Pons (tissue), 1 donor: ENCODE data around the gene SLC36A3.
"Not testable (repeated sequence)": the region's sequence is repeated elsewhere in the genome, so short reads cannot be mapped to it uniquely, and the experiment has no call there.

Experiments
- DNase-seq: peaks from one replicate; pipeline ENCODE4 v3.0.0-alpha.2; 2016; ENCODE audit warnings: low spot score

Gene SLC36A3

DNA sequence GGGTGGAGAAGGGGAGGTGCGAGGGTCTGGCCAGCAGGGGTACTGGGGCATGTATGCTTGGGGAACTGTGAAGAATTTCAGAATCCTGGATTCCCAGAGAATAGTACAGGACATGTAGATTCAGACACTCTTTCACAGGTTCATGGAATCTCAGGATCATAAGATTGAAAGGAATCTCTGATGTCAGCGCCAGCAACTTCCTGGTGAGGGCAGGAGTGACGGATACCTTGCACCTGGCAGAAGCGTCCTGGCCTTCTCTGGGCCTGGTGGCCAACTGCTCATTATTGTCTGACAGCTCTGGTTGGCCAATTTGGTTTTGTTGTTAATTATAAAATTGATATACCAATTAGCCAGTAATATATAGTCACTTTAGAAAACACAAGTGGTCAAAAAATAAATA is 43.6 kb downstream of the SLC36A3 start:
- DNase-seq: no peak

DNA sequence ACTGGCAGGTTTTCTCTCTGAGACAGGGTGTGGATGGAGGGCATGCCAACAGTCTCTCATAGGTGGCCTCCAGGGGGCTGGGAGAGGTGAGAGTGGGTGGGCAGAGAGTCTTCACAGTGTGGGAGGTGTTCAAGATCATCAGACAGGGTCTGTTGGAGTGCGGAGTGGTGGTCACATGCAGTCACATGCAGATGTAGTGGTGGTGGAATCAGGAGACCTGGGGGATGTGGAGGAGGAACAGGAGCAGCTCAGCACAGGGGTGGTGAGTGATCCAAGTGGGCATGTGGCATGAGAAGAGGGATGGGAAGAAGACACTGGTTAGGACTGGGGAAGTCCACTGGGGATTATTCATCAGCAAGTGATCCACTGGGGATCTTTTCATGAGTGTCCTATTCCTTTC is 44.8 kb downstream of the SLC36A3 start:
- no peak for DNase-seq

DNA sequence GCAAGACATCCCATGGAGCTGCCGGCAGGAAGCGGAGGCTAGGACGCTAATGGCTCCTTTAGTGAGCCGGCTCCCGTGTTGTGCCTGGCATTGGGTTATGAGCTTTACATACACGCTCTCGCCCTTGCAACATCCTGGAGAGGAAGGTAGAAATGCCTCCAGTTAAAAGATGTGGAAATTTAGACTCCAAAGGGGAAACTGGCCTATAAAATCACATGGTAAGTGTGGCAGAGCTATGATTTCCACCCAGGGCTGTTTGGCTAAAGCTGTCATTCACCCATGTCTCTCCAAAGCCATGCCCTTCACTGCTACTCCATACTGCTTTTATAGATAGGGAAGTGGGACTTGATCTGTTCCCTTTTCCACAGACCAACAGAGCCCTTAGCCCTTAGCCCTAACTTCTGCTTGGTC is 45.4 kb downstream of the SLC36A3 start:
- peak; percentile 69 for DNase-seq

DNA sequence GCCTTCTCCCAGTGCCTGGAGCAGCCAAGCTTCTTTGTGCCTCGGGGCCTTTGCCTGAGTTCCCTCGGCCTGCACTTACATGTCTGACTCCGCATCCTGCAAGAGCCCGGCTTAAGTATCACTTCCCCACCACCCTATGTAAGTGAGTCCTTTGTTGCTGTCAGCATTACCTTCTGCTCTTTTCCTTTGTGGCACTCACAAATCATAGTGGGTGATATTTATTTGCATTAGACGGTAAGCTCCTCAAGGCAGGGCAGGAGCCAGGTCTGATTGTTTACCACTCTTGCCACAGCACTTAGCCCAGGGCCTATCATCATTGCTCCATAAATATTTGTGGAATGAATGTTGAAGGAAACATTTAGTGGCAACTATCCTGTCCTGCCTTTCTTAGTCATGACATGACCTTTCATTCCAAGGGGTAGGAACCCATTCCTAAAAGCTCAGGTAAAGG is 45.8 kb downstream of the SLC36A3 start:
- peak; percentile 43 for DNase-seq

DNA sequence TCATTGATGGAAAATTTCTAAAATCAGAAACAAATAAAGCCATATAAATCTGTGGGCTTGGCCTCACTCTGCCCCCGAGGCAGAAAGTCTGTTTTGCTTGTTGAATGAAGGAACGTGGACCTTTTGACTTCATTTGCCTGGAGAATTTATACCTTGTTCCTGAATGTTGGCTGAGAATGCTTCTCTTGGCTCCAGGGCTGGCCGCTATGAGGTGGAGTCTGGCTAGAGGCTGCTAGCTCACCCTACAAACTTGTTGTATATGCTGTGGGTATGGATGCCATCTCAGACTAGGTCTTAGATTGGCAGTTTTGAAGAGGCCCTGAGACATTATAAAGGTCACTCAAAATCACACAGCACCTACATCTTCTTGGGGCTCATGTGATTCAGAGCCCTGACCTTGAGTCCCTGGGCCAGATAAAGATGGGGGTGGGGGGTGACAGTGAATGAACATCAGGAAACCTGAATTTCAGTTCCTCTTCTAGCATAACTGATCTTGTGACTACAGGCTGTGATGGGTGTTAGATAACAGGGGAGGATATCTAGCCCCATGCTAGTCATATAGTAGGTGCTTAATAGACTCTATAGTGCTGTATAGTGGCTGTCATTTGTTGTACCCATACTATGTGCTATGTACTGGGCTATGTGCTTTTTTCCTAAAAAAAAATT is 47.8 kb downstream of the SLC36A3 start:
- peak; percentile 45 for DNase-seq

DNA sequence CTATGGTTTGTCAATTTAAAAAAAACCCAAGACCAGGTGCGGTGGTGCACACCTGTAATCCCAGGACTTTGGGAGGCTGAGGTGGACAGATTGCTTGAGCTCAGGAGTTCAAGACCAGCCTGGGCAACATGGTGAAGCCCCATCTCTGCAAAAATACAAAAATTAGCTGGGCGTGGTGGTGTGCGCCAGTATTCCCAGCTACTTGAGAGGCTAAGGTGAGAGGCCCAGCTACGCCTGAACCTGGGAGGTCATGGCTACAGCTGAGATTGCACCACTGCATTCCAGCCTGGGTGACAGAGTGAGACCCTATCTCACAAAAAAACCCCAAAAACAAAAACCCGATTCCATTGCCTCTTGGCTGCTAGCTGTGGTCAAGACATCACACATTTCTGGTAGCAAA is 48.6 kb downstream of the SLC36A3 start:
- DNase-seq: not testable (repeated sequence)

DNA sequence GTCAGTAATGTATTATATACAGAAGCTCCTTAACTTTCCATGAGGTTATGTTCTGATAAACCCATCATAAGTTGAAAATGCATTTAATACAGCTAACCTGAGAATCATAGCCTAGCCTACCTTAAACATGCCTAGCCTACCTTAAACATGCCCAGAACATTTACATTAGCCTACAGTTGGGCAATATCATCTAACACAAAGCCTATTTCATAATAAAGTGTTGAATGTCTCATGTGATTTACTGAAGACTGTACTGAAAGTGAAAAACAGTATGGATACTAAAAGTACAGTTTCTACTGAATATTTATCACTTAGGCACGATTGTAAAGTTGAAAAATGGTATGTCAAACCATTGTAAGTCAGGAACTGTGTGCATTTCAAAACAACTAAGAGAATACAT is 49.0 kb downstream of the SLC36A3 start:
- DNase-seq: no peak

DNA sequence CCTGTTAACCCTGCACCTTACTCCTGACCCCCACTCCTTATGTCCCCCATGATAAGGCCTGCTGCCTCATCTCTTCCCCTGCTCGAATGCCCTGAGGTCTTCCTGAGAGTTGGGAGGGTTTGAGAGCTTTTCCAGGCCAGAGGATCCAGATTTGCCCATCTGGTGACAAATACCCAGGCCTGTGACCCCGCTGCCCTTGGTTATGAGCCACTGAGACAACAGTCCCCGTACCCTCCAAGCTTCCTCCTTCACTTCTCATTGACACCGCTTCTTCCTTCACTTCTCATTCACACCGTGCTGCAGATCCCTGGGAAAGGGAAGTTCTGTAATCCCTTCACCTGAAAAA is 50.0 kb downstream of the SLC36A3 start:
- peak; percentile 28 for DNase-seq

DNA sequence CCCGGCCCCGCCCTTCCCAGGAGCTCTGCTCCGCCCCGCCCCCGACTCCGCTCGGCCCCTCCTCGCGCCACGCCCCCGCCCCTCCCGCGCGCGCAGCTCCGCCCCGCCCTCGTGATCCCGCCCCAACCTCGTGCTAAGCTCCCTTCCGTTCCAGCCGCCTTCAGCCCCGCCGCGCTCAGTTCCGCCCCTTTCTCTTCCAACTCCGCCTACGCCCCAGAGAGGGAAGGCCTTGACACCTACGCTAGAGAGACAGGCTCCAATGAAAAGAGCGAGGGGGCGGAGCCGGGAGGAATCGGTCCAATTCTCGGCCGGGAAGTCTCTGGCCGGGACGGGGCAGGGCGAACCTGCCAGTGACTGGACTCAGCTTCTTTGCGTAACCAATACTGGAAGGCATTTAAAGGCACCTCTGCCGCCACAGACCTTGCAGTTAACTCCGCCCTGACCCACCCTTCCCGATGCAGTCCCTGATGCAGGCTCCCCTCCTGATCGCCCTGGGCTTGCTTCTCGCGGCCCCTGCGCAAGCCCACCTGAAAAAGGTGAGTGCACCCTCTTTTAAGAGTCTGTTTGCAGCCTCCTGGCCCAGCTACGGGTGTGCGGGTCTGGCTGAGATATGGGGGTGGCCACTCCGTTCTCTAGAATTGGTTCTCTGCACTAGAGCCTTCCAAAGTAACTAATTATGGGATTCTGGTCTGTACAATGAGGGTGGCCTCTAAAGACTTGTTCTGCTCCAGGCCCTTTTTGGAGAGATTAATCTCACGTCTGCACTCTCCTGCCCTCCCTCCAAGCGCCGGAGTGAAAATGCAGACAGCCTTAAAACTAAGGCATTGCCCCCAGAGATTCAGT is 50.6 kb downstream of the SLC36A3 start, which contains the start of gene GM2A:
Gene GM2A (plus strand): TSS at position 424 of the 843 bp plus-strand sequence. CDS start 32 bp downstream, at position 456.
- DNase-seq: peak; percentile 100

DNA sequence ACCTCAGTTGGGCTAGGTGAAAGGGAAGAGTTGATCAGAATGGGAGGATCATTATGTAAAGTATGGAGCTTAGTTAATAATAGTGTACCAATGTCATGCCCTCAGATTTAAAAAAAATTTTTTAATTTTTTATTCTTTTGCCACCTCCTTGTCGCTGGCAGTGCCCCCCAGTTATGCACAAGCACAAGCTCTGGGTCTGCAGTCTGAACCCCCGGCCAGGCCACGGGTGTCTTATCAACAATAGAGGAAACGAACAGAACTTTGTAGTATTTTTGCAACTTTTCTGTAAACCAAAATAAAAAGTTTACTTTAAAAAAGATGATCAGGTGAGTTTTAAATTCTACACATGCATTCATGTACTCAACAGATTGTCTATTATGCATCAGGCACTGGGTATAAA is 51.9 kb downstream of the SLC36A3 start:
- no peak for DNase-seq

DNA sequence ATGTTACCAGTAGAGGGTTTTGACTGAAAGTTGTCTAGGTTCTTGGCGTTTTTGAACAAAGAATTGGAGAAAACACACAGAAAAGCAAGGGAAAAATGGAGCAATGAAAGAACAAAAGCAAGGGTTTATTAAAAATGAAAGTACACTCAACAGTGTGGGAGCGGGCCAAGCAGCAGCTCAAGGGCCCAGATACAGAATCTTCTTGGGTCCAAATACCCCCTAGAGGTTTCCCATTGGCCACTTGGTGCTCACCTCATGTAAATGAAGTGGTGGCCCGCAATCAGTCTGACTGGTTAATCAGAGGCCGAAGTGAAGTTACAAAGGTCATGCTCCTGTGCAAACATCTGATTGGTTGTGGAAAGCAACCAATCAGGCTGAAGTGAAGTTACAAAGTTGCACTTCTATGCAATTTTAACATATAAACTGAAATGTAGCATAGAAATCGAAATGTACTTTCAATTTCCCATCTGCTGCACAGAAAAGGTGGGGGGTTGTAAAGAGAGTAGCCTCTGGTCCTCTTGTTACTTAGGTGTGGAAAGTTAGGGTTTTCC is 52.5 kb downstream of the SLC36A3 start:
- no peak for DNase-seq

DNA sequence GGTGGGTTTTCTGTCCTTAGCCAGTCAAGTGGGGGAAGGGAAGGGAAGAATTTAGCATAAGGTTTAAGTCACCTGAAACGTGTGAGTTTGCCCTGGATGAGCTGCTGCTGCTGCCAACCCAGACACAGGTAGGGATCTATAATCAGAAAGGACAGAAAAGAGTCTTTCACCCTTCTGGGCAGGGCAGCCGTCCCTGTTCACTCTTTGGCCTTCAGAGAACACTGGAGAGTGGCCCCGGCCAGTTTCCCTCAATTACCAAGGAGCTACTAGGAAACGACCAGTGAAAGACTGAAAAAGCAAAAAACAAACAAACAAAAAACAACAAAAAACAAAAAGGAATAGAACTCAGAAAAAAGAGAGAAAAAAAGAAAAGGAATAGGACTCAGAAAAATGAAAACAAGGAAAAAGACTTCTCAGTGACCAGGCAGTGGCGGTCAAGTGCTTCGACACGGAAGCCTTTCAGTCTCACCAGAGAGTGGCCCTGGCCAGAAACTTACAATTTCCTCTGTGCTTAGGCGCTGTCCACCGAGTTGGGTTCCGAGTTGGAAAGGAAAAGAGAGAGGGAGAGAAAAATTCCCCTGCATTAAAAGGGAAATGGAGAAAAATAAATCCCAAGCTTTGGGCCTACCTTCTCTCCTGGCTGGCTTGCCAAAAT is 53.1 kb downstream of the SLC36A3 start:
- no peak for DNase-seq

DNA sequence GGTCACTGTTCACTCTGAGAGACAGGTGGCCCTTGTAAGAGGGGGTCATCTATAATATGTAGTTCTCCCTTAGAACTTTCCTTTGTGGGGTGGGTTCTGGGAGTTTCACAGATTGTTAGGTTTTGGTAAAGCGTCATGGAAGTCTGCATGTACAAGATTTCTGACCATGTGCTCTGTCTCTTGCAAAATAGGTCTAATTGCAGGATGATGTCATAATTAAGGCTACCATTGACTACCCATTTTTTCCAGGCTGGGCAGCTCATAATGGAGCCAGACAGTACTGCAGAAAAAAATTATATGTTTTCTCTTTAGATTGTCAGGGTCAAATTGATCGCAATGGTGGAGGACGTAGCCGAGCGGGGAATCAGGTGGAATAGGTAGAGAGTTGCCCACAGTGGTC is 54.3 kb downstream of the SLC36A3 start:
- DNase-seq: no peak

DNA sequence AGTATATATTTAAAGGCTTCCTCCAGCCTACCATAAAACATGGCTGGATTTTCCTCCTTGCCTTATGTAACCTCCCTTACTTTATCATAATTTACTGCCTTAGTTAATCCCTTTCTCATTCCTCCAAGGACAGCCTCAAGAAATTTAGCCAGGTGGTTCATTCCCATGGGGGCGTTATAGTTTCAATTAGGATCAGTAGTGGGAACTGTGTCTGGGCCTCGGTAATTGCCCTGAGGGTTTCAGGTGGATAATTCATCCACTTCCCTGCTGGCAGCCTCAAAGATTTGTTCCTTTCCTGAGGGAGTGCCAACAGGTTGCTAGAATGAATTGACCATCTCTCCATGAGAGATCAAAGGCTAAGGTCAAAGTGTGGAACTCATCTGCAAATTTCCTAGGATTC is 54.9 kb downstream of the SLC36A3 start:
- DNase-seq: no peak

DNA sequence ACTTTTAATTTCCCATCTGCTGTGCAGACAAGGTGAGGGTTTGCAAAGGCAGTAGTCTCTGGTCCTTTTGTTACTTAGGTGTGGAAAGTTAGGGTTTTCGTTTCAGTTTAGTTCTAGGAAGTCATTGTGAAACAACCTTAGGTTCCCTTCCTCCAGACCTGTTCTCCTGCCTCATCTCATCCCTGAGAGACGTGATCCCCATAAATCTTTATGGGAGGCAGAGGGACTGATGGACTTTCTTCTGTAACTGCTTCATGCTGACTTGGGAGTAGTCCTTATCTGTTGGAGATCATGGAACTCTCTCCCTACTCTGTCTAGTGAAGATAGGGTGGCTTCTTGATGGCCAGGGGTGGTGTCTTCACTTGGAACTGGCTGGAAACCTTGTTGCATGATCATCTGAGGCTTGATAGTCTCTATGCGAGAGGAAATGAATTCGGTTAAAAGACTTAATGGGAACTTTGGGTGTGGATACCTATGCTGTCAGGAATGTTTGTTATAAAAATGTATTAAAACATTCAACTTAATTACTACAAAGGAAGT is 57.8 kb downstream of the SLC36A3 start:
- no peak for DNase-seq

DNA sequence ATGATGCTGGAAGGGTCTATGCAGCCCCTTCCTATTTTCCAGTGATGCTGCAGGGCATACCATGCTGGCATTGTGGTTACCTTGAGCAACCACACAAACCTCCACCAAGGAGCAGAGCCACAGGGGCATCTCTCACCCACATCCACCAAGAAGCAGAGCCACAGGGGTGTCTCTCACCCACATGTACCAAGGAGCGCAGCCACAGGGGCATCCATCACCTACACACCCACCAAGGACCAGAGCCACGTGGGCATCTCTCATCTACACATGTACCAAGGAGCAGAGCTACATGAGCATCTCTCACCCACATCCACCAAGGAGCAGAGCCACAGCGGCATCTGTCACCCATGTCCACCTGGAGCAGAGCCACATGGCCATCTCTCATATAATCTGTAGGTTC is 59.4 kb downstream of the SLC36A3 start:
- no peak for DNase-seq

DNA sequence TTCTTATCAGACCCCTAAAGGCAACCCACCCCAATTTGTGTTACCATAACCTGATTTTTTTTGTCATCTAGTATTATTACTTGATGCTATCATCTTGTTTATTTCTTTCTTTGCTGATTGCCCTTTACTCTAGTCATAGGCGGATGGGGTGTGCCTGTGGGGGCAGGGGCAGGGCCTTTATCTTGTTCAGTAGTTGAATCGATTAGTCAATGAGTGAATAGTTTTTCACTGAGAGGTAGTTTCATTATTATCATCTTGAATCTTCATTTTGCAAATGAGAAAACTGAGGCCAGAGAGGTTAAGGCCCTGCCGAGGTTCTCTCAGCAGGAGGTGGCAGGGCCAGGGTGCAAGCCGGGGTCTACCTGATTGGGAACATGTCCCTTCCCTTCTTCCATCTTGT is 60.0 kb downstream of the SLC36A3 start:
- DNase-seq: no peak

DNA sequence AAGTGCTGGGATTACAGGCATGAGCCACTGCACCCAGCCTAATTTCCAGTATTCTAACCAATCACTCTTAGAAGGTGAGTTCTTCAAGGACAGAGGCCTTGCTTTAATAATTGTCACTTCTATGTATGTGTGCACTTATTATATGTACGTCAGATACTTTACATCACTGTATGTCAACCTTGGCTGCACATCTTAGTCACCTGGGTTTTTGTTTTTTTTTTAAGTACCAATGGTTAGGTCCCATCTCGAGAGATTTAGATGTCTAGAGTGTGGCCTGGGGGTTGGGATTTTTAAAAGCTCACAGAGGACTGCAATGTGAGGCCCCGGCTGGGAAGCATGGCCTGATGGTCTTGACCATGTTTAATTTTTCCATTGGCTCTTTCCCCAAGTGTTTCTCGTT is 60.4 kb downstream of the SLC36A3 start:
- no peak for DNase-seq

DNA sequence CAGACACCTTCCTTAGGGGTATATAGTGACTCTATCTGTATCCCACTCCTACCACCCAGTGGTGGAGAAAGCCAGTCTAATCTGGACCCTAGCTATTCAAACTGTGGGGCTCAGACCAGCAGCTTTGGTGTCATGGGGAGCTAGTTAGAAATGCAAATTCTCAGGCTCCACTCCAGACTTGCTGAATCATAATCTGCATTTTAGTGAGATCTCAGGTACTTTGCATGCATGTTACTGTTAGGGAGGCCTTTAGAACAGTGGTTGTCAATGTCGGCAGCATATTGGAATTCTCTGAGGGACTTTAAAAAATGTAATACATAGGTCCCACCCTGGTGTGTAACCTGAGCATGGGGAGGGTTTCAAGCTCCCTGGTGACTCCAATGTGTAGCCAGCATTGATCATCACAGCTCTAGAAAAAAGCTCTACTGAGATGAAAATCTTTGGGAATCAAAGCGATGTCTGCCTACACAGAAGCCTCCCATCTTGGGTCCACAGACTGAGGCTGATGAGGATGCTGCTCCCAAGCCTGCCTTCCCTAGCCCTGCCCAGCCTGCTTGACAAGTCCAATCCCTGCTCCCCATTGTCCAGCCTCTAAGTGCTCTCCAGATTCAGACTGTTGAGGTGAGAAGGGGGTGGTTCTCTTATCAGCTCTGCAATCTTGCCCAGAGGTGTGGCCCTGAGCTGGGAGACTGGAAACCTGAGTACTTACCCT is 62.5 kb downstream of the SLC36A3 start:
- no peak for DNase-seq

DNA sequence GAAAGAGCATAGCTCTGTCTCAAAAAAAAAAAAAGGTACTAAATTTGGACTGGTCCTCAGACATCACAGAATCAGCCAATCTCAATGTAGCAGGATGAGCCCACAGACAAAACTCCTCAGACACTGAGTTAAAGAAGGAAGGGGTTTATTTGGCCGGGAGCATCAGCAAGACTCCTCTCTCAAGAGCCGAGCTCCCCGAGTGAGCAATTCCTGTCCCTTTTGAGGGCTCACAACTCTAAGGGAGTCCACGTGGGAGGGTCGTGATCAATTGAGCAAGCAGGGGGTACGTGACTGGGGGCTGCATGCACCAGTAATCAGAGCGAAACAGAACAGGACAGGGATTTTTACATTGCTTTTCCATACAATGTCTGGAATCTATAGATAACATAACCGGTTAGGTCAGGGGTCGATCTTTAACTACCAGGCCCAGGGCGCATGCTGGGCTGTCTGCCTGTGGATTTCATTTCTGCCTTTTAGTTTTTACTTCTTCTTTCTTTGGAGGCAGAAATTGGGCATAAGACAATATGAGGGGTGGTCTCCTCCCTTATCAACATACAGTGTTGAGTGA is 63.2 kb downstream of the SLC36A3 start:
- DNase-seq: not testable (repeated sequence)

DNA sequence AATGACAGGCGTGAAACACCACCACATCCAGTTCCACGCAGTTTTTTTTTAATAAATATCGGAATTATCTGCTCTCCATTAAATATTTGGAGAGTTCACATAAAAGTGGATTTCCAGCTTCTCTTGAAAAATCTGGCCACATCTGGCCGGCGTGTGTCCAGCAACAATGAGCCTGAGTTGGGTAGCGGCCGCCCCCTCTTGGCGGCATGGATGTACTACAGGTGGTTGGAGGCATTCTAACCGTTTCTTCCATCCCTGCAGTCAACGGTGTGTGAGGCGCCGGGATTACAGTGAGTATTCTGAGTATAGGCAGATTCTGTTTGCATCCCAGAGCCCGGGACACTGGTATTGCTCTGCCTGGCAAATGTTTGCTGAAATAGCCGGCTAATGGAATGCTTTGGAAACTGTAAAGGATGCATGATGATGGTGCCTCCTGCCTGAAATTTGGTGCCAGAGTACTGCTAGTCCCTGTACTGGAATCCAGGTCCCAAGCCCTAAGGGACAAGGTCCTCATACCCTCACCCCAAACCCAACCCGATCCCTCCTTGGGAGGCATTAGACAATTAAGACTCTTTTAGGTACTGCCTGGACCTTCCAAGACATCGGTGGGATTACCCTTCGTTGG is 64.2 kb downstream of the SLC36A3 start:
- peak; percentile 52 for DNase-seq
